ENCODE results near the gene CERS3.

GRCh38 chr15:100484443-100484842 is 44.3 kb downstream of the CERS3 start:
- TF ChIP-seq, protein P1, sequence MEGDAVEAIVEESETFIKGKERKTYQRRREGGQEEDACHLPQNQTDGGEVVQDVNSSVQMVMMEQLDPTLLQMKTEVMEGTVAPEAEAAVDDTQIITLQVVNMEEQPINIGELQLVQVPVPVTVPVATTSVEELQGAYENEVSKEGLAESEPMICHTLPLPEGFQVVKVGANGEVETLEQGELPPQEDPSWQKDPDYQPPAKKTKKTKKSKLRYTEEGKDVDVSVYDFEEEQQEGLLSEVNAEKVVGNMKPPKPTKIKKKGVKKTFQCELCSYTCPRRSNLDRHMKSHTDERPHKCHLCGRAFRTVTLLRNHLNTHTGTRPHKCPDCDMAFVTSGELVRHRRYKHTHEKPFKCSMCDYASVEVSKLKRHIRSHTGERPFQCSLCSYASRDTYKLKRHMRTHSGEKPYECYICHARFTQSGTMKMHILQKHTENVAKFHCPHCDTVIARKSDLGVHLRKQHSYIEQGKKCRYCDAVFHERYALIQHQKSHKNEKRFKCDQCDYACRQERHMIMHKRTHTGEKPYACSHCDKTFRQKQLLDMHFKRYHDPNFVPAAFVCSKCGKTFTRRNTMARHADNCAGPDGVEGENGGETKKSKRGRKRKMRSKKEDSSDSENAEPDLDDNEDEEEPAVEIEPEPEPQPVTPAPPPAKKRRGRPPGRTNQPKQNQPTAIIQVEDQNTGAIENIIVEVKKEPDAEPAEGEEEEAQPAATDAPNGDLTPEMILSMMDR (conservative IDR thresholded peaks at IDR 0.05; ENCODE audit: low read length): no peak
- TF ChIP-seq EZH2phosphoT487 (IDR thresholded peaks at IDR 0.05; ENCODE audit: borderline replicate concordance): no peak
